Body of pancreas (tissue), 4 donors: ENCODE results near the gene CASP12.

Experiments used
- POLR2A ChIP-seq, 3 donors: fragments of 450-650 bp; IDR thresholded peaks; one replicate each; pipeline ENCODE4 v1.6.1; 2016; ENCODE audit warnings: antibody characterized with exemption in 3 of 3, mild to moderate bottlenecking in 2 of 3
- TF ChIP-seq, protein P1 (sequence below), 7 experiments: fragments of 450-650 bp in 4 of 7; fragments of 200-600 bp in 3 of 7; sonication (generic) in 3 of 7; IDR thresholded peaks; one replicate each; pipeline ENCODE4 v1.5.1; 2016 to 2019; ENCODE audit warnings: antibody characterized with exemption in 7 of 7

DNA sequence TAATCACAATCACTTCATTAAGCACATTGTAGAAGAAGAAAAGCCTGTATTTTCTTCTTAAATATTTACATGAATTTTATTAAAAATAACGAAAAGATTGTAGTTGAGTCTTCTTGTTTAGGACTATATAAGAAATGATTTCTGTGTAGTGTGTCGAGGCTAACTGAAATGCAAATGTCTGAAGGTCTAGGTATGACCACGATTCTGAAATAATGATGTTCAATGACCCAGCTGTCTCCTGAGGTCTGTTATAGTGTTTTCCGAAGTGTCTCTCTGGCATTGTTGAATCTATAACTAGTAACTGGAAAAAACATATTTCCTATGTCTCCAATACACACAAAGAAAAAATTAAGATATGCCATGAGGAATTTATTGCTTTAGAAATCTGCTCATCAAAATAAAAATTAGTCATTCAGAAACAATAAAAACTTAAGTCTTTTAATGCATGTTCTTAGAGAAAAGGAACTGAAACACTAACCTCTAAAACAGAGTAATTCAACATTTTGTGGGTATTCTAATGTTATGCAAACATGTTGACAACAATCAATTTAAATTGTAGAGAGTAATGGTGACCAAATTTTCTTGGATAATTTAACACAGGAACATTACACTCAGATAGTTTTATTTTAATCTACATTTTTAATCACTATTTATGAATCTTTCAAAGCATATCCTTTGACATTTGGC lies 55.0 kb downstream of the CASP12 start:
- no peak for TF ChIP-seq POLR2A (IDR thresholded peaks at IDR 0.05)
- TF ChIP-seq, protein P1, sequence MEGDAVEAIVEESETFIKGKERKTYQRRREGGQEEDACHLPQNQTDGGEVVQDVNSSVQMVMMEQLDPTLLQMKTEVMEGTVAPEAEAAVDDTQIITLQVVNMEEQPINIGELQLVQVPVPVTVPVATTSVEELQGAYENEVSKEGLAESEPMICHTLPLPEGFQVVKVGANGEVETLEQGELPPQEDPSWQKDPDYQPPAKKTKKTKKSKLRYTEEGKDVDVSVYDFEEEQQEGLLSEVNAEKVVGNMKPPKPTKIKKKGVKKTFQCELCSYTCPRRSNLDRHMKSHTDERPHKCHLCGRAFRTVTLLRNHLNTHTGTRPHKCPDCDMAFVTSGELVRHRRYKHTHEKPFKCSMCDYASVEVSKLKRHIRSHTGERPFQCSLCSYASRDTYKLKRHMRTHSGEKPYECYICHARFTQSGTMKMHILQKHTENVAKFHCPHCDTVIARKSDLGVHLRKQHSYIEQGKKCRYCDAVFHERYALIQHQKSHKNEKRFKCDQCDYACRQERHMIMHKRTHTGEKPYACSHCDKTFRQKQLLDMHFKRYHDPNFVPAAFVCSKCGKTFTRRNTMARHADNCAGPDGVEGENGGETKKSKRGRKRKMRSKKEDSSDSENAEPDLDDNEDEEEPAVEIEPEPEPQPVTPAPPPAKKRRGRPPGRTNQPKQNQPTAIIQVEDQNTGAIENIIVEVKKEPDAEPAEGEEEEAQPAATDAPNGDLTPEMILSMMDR (IDR thresholded peaks at IDR 0.05) = no peak
